ENCODE results near the gene OTOS. TPM values are rescaled to one million over a fixed set of nuclear protein-coding genes. Genes with fewer than 3 reads are reported as not detected.

The OTOS gene
- total RNA-seq, 1 donor from 2014 or later = not detected

GRCh38 chr2:240160291-240161086 lies 20.0 kb upstream of the OTOS start:
- intact Hi-C loops (cut with DNase I) = no loop called here
- no peaks in the 10 kb centered on the region for H3K27me3 ChIP-seq
- DNase-seq (ENCODE audit: low spot score in 2 of 2) = no peak

DNA sequence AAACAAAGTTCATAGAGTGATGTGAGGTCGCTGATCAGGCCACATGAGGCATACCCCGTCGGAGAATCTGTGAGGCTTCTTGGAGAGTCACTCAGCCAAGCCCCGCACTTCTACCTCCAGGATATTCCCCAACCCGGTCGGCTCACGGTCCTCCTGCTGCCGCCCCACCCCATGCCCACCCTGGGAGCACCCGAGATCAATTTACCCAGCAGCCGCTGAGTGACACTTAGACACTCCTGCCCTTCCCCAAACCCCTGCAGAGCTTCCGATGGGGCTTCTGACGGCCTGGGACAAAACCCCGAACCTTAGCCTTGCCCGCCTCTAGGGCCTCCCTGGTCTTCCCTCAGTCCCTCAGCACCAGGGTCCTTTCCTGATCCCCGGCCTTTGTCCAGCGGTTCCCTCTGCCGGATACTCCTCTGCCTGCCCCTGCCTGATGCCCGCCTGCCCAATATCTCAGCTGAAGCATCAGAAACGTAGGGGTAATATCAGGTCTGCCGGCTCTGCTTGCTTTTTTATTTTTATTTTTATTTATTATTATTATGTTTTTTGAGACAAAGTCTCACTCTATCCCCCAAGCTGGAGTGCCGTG lies 18.9 kb upstream of the OTOS start:
- Histone ChIP-seq H3K27me3 (no peaks in the 10 kb centered on the region), H3K36me3 (no peaks in the 10 kb centered on the region), H3K4me1 (no peaks in the 10 kb centered on the region), H3K9me3 (no peaks in the 10 kb centered on the region), H3K4me3 (no peak overlapping the region), H3K27ac (no peak overlapping the region)
- DNase-seq (ENCODE audit: low spot score in 2 of 2) = no peak
- no peak for TF ChIP-seq CTCF (IDR thresholded peaks at IDR 0.05)
- intact Hi-C loops (cut with DNase I) = no loop called here

More at GRCh38 chr2:240160291-240161086, 20.0 kb upstream of the OTOS start:
- Histone ChIP-seq H3K36me3 (no peaks in the 10 kb centered on the region), H3K9me3 (no peaks in the 10 kb centered on the region), H3K27ac (no peak overlapping the region), H3K4me1 (no peaks in the 10 kb centered on the region), H3K4me3 (no peak overlapping the region)
- no peak for TF ChIP-seq CTCF (IDR thresholded peaks at IDR 0.05)

GRCh38 chr2:240157147-240157470 lies 16.7 kb upstream of the OTOS start:
- Histone ChIP-seq H3K4me3 (no peak overlapping the region), H3K27me3 (no peaks in the 10 kb centered on the region), H3K4me1 (no peaks in the 10 kb centered on the region)

GRCh38 chr2:240156435-240157146 lies 16.1 kb upstream of the OTOS start:
- Histone ChIP-seq H3K4me3 (no peak overlapping the region), H3K27me3 (no peaks in the 10 kb centered on the region), H3K4me1 (no peaks in the 10 kb centered on the region), H3K36me3 (no peaks in the 10 kb centered on the region), H3K27ac (no peak overlapping the region), H3K9me3 (no peaks in the 10 kb centered on the region)
- DNase-seq (ENCODE audit: low spot score in 2 of 2) = no peak
- intact Hi-C loops (cut with DNase I) = no loop called here
- no peak for TF ChIP-seq CTCF (IDR thresholded peaks at IDR 0.05)

More at GRCh38 chr2:240157147-240157470, 16.7 kb upstream of the OTOS start:
- DNase-seq (ENCODE audit: low spot score in 2 of 2) = no peak
- no peaks in the 10 kb centered on the region for H3K9me3 ChIP-seq
- no peaks in the 10 kb centered on the region for H3K36me3 ChIP-seq
- no peak overlapping the region for H3K27ac ChIP-seq
- intact Hi-C loops (cut with DNase I) = no loop called here
- TF ChIP-seq CTCF (IDR thresholded peaks at IDR 0.05) = no peak

GRCh38 chr2:240155745-240156390 lies 15.4 kb upstream of the OTOS start:
- H3K27ac ChIP-seq = no peak overlapping the region

More at GRCh38 chr2:240155745-240156390, 15.4 kb upstream of the OTOS start:
- H3K4me1 ChIP-seq = no peaks in the 10 kb centered on the region
- H3K9me3 ChIP-seq = no peaks in the 10 kb centered on the region
- H3K36me3 ChIP-seq = no peaks in the 10 kb centered on the region
- H3K27me3 ChIP-seq = no peaks in the 10 kb centered on the region
- intact Hi-C loops (cut with DNase I) = no loop called here
- DNase-seq (ENCODE audit: low spot score in 2 of 2) = no peak
- H3K4me3 ChIP-seq = no peak overlapping the region
- no peak for TF ChIP-seq CTCF (IDR thresholded peaks at IDR 0.05)
